ENCODE data around the gene NUTM2G.
"Not testable (repeated sequence)": the region's sequence is repeated elsewhere in the genome, so short reads cannot be mapped to it uniquely, and the experiment has no call there.

The NUTM2G gene

DNA sequence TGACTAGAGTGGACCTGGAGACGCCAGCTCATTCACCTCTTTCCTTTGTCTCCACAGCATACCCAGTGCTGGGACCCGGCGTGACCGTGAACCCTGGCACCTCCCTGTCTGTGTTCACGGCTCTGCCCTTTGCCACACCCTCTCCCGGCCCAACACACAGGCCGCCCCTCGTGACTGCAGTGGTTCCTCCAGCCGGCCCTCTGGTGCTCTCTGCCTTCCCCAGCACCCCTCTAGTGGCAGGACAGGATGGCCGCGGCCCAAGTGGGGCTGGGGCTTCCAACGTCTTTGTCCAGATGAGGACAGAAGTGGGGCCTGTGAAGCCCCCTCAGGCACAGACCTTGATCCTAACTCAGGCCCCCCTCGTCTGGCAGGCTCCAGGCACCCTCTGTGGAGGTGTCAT, 3.0 kb downstream of the NUTM2G start:
- not testable (repeated sequence) for H3K4me3 ChIP-seq (ENCODE audit: low read length); H3K9me3 ChIP-seq (ENCODE audit: low read length); H3K4me1 ChIP-seq (ENCODE audit: insufficient read depth, low read length); H3K36me3 ChIP-seq (ENCODE audit: insufficient read depth, low read length); H3K27me3 ChIP-seq (ENCODE audit: insufficient read depth, low read length); H2AFZ ChIP-seq (ENCODE audit: low read depth, low read length)

GRCh38 chr9:96934097-96934496, 5.5 kb downstream of the NUTM2G start:
- not testable (repeated sequence) for H3K36me3 ChIP-seq (ENCODE audit: insufficient read depth, low read length); H3K9me3 ChIP-seq (ENCODE audit: low read length); H3K4me1 ChIP-seq (ENCODE audit: insufficient read depth, low read length); H2AFZ ChIP-seq (ENCODE audit: low read depth, low read length); H3K4me3 ChIP-seq (ENCODE audit: low read length); H3K27me3 ChIP-seq (ENCODE audit: insufficient read depth, low read length)

GRCh38 chr9:96934706-96935105, 6.1 kb downstream of the NUTM2G start:
- H3K4me3 ChIP-seq (ENCODE audit: low read length); H3K36me3 ChIP-seq (ENCODE audit: insufficient read depth, low read length); H3K27me3 ChIP-seq (ENCODE audit: insufficient read depth, low read length); H3K4me1 ChIP-seq (ENCODE audit: insufficient read depth, low read length); H3K9me3 ChIP-seq (ENCODE audit: low read length); H2AFZ ChIP-seq (ENCODE audit: low read depth, low read length): not testable (repeated sequence)

DNA sequence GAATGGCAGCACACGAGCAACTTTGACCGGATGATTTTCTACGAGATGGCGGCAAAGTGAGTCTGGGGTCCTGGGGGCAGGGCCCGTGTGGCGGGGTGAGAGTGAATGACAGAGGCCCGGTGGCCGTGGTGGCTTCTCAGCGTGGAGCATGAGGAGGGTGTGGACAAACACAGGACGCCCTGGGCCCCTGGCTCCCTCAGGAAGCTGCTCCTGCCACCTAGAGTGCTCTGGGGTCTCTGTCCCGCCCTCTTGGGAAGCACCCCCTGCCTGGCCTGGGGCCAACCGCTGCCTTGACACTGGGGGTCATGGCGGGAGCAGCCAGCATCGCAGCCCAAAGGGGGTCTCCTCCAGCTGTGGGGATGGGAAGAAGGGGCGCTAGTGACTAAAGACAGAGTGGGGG, 6.8 kb downstream of the NUTM2G start:
- not testable (repeated sequence) for H3K36me3 ChIP-seq (ENCODE audit: insufficient read depth, low read length); H3K4me1 ChIP-seq (ENCODE audit: insufficient read depth, low read length); H3K27me3 ChIP-seq (ENCODE audit: insufficient read depth, low read length); H3K9me3 ChIP-seq (ENCODE audit: low read length); H3K4me3 ChIP-seq (ENCODE audit: low read length); H2AFZ ChIP-seq (ENCODE audit: low read depth, low read length)

DNA sequence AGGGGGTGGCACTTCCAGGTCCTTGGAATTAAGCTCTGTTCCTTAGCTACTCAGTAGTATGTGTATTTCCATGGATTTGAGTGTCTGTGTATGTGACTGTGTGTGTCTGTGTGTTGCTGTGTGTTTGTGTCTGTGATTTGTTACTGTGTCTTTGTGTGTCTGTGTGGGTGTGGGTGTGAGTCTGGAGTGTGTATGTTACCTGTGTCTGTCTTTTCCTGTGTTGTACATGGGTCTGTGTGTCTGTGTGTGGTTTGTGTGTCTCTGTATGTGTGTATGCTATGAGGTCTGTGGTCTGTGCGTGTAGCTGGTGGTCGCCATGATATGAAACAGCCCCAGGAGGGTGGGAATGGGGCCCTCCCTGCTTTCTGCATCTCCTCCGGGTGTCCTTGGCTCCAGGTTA, 8.8 kb downstream of the NUTM2G start:
- H3K27me3 ChIP-seq (ENCODE audit: insufficient read depth, low read length); H3K9me3 ChIP-seq (ENCODE audit: low read length); H2AFZ ChIP-seq (ENCODE audit: low read depth, low read length); H3K4me1 ChIP-seq (ENCODE audit: insufficient read depth, low read length); H3K4me3 ChIP-seq (ENCODE audit: low read length); H3K36me3 ChIP-seq (ENCODE audit: insufficient read depth, low read length): not testable (repeated sequence)

DNA sequence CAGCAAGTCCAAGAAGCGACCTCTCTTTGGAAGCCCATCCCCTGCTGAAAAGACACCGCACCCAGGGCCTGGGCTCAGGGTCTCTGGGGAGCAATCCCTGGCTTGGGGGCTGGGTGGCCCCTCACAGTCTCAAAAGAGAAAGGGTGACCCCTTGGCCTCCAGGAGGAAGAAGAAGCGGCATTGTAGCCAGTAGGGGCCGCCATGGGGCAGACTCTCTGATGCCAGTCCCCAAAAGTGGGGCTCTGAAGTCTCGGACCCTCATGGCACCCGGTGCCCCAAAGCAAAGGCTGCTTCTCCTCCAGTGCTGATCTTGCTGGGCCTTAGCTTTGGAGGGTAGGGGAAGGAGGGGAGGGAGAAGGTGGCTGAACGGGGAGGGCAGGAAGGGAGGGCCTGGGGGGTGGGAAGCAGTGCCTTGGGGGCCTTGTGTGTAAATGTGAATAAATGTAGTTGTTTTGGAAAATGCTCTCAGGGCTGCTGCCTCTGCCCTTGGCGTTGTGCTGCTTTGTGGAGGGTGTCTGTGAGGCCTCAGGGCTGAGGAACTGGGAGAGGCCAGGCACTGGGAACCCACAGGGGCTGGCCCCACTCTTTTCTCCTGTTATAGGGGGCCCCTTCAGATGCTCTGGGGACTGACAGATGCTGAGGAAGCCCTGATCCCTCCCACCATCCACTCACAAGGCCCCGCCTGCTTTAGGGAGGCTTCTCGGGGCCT, 10.5 kb downstream of the NUTM2G start:
- H3K36me3 ChIP-seq (ENCODE audit: insufficient read depth, low read length); H2AFZ ChIP-seq (ENCODE audit: low read depth, low read length); H3K27me3 ChIP-seq (ENCODE audit: insufficient read depth, low read length); H3K4me1 ChIP-seq (ENCODE audit: insufficient read depth, low read length); H3K9me3 ChIP-seq (ENCODE audit: low read length); H3K4me3 ChIP-seq (ENCODE audit: low read length): not testable (repeated sequence)

DNA sequence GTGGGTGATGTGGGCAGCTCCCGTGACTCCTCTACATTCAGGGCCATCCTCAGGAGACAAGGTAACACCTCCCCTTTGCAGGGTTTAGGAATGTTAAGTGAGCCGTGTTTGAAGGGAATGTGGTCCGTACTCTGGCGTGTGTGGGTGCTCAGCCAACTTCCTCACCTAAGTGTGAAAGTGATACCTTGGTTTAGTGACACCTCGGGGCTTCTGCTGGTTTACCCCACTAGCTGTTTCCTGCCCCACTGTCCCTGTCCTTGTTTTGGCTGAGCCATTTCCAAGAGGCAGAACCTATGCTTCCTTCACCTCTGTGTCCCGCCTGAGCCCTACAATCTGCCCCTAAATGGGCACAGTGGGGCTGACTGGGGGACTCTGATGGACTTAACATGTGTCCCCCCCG, 12.3 kb downstream of the NUTM2G start:
- H3K36me3 ChIP-seq (ENCODE audit: insufficient read depth, low read length); H3K4me3 ChIP-seq (ENCODE audit: low read length); H3K9me3 ChIP-seq (ENCODE audit: low read length): not testable (repeated sequence)

DNA sequence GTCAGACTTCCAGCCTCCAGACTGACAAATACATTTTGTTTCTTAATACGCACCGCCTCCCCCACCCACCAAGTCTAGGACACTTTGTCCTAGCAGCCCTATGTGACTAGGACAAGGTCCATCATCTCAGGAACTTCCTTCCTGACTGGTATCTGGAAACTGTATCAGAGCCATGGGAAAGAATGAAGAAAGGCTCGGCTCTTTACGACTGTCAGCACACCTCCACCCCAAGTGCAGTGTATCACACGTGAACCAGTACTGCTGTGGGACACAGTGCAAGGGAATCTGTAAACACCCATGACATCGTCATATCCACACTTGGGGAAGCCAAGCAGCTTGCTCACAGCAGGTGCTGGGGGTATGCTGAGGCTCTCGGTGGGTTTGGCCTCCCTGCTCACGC, 13.0 kb downstream of the NUTM2G start:
- not testable (repeated sequence) for H3K36me3 ChIP-seq (ENCODE audit: insufficient read depth, low read length); H3K27me3 ChIP-seq (ENCODE audit: insufficient read depth, low read length); H3K4me1 ChIP-seq (ENCODE audit: insufficient read depth, low read length); H2AFZ ChIP-seq (ENCODE audit: low read depth, low read length); H3K4me3 ChIP-seq (ENCODE audit: low read length); H3K9me3 ChIP-seq (ENCODE audit: low read length)

More for the DNA sequence above, 12.3 kb downstream of the NUTM2G start:
- H3K4me1 ChIP-seq (ENCODE audit: insufficient read depth, low read length); H2AFZ ChIP-seq (ENCODE audit: low read depth, low read length); H3K27me3 ChIP-seq (ENCODE audit: insufficient read depth, low read length): not testable (repeated sequence)

GRCh38 chr9:96942181-96942580, 13.5 kb downstream of the NUTM2G start:
- H3K4me1 ChIP-seq (ENCODE audit: insufficient read depth, low read length); H3K9me3 ChIP-seq (ENCODE audit: low read length); H3K27me3 ChIP-seq (ENCODE audit: insufficient read depth, low read length); H3K4me3 ChIP-seq (ENCODE audit: low read length); H3K36me3 ChIP-seq (ENCODE audit: insufficient read depth, low read length); H2AFZ ChIP-seq (ENCODE audit: low read depth, low read length): not testable (repeated sequence)

- H3K36me3 ChIP-seq (ENCODE audit: insufficient read depth, low read length); H3K4me1 ChIP-seq (ENCODE audit: insufficient read depth, low read length); H3K9me3 ChIP-seq (ENCODE audit: low read length); H3K4me3 ChIP-seq (ENCODE audit: low read length); H2AFZ ChIP-seq (ENCODE audit: low read depth, low read length); H3K27me3 ChIP-seq (ENCODE audit: insufficient read depth, low read length): not testable (repeated sequence)
Measured at GRCh38 chr9:96949346-96949745, 20.7 kb downstream of the NUTM2G start.

GRCh38 chr9:96950539-96950938, 21.9 kb downstream of the NUTM2G start:
- not testable (repeated sequence) for H3K27me3 ChIP-seq (ENCODE audit: insufficient read depth, low read length); H3K9me3 ChIP-seq (ENCODE audit: low read length); H3K4me1 ChIP-seq (ENCODE audit: insufficient read depth, low read length); H3K36me3 ChIP-seq (ENCODE audit: insufficient read depth, low read length); H3K4me3 ChIP-seq (ENCODE audit: low read length); H2AFZ ChIP-seq (ENCODE audit: low read depth, low read length)

DNA sequence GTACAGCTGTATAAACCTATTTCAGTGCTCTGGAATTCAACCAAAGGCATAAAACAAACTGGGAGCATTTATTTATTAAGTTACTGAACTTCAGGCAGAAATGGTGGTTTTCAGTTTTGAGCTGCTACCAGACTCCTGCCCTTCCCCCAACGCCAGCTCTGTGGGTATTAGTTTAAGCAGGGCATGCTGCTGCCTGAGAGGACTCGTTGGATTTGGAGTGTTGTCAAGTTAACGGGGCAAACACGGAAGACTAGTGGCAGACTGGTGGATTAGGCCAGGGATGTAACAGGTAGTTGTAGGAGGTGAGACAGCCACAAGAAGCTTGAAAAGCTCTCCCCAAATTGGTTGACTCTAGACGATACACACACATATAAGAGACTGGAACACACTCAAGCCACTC, 38.9 kb downstream of the NUTM2G start:
- H3K9me3 ChIP-seq (ENCODE audit: low read length); H3K27me3 ChIP-seq (ENCODE audit: insufficient read depth, low read length); H3K4me1 ChIP-seq (ENCODE audit: insufficient read depth, low read length); H3K4me3 ChIP-seq (ENCODE audit: low read length); H2AFZ ChIP-seq (ENCODE audit: low read depth, low read length); H3K36me3 ChIP-seq (ENCODE audit: insufficient read depth, low read length): not testable (repeated sequence)

DNA sequence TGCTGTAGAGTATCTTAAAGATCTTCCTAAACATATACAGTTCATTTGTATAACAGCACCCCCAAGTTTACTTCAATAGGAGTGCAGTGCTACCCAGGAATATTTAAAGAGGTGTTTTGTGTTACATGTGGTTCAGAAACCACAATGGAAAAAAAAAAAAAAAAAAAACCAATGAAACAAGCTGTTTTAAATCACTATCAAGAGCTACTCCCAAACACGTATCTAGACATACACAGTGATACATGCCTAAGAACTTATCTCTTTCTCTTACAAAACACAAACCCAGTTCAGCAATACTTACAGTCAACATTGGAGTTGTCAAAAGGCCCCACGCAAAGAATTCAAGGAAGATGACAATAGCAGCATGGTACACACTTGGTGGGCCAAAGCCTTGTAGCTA, 43.9 kb downstream of the NUTM2G start:
- not testable (repeated sequence) for H3K4me3 ChIP-seq (ENCODE audit: low read length); H3K9me3 ChIP-seq (ENCODE audit: low read length); H3K36me3 ChIP-seq (ENCODE audit: insufficient read depth, low read length); H3K27me3 ChIP-seq (ENCODE audit: insufficient read depth, low read length); H2AFZ ChIP-seq (ENCODE audit: low read depth, low read length); H3K4me1 ChIP-seq (ENCODE audit: insufficient read depth, low read length)

GRCh38 chr9:96974037-96974436, 45.4 kb downstream of the NUTM2G start:
- not testable (repeated sequence) for H3K36me3 ChIP-seq (ENCODE audit: insufficient read depth, low read length); H3K9me3 ChIP-seq (ENCODE audit: low read length); H3K27me3 ChIP-seq (ENCODE audit: insufficient read depth, low read length); H3K4me3 ChIP-seq (ENCODE audit: low read length); H3K4me1 ChIP-seq (ENCODE audit: insufficient read depth, low read length); H2AFZ ChIP-seq (ENCODE audit: low read depth, low read length)

Data from neuron (in vitro differentiated cells).